ENCODE results near the gene SPACA1.
"Not testable (repeated sequence)": the region's sequence is repeated elsewhere in the genome, so short reads cannot be mapped to it uniquely, and the experiment has no call there.

The SPACA1 gene

GRCh38 chr6:88047510-88048150, at the start of gene SPACA1:
Gene SPACA1 (plus strand): TSS chr6:88047841. CDS start chr6:88047906, 65 bp downstream.
- no peak for DNase-seq

DNA sequence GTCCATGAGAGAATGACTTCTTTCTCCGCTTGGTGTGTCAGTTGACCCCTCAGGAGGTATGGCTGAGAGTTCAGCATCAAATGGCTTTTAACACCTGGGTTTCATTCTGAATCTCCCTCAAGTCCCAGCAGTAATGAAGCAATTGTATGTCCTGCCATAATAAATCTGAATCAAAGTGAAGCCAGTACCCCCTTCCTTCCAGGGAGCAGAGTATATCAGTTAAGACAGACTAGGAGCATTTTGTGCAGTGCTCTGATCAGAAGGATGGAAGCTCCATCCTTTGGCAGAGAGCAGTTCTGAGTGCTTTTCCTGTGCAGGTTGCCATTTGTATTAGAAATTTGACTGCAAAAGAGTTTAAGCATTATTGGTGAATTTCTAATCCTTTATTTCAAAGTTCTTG, 46.9 kb upstream of the SPACA1 start:
- no peak for DNase-seq

- DNase-seq: not testable (repeated sequence)
These were observed 46.4 kb upstream of the SPACA1 start for GRCh38 chr6:88001279-88001678.

DNA sequence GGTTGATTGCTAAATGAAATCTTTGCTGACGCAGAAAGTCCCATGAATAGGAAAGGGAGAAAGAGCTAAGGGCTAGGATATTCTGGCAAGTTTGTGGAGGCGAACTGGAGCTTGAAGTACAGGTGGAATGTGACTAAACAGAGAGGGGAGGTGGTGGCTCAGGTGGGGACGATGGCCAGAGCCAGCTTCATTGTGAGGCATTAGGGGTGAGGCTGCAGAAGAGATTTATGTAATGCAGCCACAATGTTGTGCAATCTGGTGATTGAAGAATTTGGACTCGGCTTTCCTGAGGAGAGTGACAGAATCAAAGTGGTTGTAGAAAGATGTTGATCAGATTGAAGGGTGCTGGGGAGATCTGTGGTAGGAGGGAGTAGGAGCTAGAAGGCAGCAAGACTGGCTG, 42.9 kb upstream of the SPACA1 start:
- no peak for DNase-seq

DNA sequence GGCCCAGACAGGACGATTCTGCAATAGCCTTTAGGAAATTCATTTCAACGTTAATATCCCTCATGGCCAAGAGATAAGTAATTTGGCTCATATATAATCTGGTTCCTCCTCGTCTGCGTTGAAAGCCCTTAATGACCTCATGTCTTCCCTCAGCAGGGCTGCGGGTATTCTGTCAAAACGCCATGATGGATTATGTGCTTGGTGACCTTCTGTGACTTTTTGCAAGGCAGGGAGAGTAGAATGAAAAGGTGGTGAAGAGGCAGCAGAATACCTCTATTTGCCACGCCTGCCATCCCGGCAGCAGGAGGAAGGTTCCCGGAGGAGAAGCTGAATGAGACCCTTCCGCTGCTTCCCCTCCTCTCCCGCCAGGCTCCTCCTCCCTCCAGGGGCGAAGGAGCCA, 41.1 kb upstream of the SPACA1 start:
- DNase-seq: no peak

- no peak for DNase-seq
These were observed 39.2 kb upstream of the SPACA1 start for GRCh38 chr6:88008411-88008810.

GRCh38 chr6:88008831-88009231, 38.8 kb upstream of the SPACA1 start:
- no peak for DNase-seq

- DNase-seq: no peak
These were observed 34.6 kb upstream of the SPACA1 start for GRCh38 chr6:88013015-88013414.

GRCh38 chr6:88013554-88013953, 34.1 kb upstream of the SPACA1 start:
- DNase-seq: no peak

- DNase-seq: no peak
These were observed 27.2 kb upstream of the SPACA1 start for GRCh38 chr6:88020439-88020838.

GRCh38 chr6:88024696-88025095, 22.9 kb upstream of the SPACA1 start:
- DNase-seq: no peak

- no peak for DNase-seq
These were observed 16.1 kb upstream of the SPACA1 start for GRCh38 chr6:88031550-88031949.

DNA sequence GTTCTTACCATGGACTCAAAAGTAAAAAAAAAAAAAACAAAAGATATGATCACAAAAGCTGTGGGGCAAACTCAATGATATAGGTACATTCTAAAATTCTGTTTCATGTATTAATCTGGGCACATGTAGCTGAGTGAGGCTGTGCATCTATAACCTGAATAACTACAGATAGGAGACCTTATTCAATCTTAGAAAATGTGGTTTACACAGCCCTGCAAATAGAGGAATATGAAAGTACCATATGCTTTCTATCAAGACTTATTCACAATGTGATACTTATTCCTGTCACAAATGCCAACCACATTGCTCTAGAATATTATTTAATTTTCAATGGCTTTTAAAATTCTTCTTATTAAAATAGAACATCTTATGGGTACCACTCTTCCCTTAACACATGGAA, 3.1 kb upstream of the SPACA1 start:
- no peak for DNase-seq

GRCh38 chr6:88045521-88046136, 2.0 kb upstream of the SPACA1 start:
- no peak for DNase-seq

- DNase-seq: no peak
These were observed 937 bp downstream of the SPACA1 start for GRCh38 chr6:88048578-88048977.

DNA sequence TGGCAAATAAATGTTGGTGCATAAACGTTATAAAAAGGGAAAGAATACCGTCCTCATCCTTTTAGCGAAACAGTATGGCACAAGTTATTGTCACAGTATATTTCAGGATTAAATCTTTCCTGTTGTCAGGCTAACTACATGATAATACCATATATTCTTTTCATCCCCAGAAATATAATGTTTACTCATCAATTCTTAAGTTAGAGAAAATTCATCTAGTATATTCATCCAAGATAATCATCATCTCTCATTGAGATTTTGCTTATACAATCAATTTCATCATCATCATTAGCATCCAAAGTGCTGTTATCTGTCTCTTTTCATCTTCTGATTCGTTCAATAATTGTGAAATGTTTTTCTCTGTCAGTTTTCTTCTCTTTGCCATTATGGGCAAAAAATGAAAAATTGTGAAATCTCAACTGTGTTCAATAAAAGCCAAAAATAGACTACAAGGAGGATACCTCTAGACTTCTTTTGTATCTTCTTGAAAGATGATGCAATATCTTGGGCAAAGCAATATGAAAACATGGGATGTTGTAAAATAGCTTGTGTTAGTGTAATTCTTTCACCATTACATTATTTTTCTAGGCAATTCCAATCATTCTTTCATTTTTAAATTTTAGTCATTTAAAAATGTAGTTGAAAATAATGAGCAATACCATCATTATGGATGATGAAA, 2.6 kb downstream of the SPACA1 start:
- DNase-seq: no peak

GRCh38 chr6:88059191-88059590, 11.6 kb downstream of the SPACA1 start:
- no peak for DNase-seq

GRCh38 chr6:88062376-88062775, 14.7 kb downstream of the SPACA1 start:
- DNase-seq: no peak

DNA sequence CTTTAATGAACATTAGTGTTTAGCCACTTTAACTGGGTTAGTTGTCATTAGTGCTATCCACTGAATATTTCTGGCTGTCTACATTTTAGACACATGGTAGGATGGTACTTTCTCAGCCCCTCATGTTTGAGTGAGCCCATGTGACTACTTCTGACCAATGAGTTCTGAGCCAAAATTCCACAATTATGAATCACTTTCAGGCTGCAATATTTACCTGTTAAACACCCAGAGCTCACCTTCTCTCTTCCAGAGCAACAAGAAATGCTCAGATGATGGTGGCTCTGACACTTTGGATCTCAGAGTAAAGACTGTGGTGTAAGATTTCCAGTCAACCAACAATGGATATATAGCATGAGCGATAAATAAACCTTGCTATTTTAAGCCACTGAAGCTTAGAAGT, 24.8 kb downstream of the SPACA1 start:
- no peak for DNase-seq

DNA sequence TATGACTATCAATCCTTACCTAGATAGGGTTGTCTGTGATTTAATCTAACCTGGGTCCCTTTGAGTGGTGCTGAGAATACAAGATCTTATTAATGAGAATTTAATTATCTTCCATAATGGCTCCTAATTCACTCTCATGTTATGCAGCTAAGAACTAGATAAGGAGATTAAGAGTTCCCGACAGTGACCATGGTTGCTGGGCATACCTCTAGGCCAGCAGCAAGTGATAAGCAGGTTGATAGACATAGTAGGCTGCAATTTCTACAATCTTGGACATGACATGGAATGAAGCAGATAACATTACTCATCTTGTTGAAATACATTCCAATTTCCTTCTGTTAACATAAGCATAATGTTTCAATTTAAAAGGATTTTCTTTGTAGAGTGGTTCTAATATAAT, 27.1 kb downstream of the SPACA1 start:
- DNase-seq: no peak

DNA sequence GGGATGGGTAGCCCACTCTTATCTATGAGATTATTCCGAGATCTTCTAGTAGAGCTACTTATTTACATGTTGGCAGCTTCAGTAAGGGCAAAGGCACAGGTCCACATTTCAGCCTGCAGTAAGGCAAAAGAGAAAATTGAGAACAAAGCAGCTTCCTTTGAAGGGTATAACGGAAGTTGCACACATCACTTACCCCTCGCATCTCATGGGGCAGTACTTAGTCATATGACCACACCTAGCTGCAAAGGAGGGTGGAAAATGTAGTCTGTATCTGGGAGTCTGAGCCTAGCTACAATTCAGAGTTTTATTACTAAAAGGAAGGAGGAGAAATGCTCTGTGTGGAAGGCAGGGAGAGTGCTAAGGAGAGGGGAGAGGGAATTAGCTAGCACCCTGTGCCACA, 29.7 kb downstream of the SPACA1 start:
- DNase-seq: no peak

GRCh38 chr6:88086792-88087191, 39.2 kb downstream of the SPACA1 start:
- DNase-seq: no peak

DNA sequence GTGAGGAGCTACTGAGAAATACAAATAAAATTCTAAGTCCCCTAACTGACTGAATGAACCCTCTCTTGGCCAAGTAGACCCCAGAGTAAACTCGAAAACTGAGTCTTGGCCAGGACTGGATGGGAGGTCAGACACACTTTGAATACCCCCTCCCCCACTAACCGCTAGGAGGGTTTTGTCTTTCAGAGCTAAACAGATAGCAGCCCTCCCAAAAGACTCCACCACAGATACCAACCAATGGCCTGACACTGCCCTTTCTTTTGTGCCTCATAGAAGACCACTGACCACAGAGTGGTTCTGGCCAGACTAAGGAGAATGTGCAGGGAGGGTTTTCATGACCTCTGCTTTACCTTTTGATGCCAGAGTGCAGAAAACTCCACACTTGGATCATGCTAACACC, 42.1 kb downstream of the SPACA1 start:
- DNase-seq: no peak

GRCh38 chr6:88105741-88106340, 58.2 kb downstream of the SPACA1 start:
- DNase-seq: no peak

Data from DMS79 treated with DMSO at 0.1 percent for 48 hours (cell line).